Measurements from ENCODE around the gene ULK4. TPM values are rescaled to one million over a fixed set of nuclear protein-coding genes. Genes with fewer than 3 reads are reported as not detected.

Gene ULK4
- total and polyA plus RNA-seq, 2 of the 8 experiments (the other 6 are each of a cell fraction or from before 2014, with no cell fraction given), result 3.0 to 10.8 TPM

DNA sequence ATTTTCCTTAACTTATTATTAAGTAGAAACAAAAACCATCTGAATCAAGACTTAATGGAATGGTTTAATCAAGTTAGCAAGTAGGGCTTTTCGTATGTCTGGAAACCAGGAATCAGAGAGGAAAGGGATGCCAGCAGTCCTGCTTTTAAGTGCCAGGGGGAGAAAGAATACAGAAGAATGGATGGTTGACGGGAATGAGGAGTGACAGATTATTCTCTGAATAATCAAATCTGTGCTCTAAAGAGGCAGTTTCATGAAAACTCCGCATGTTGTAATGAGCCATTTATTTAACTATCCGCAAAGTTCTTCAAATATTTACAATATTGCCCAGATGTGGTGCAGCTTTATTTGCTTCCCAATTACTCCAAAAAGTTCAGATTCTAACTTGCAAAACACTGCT lies 659.6 kb downstream of the ULK4 start:
- FAIRE-seq (no peak), DNase-seq (ENCODE audit: low read depth in 1 of 2, low spot score in 2 of 2) (no peak)
- Histone ChIP-seq H3K9ac (replicated peaks in 1 of 4; ENCODE audit: extremely low read depth in 1 of 4, low read depth in 3 of 4, low read length in 3 of 4) (no peak overlapping the region), H3K36me3 (ENCODE audit: control insufficient read depth in 2 of 4, insufficient read depth in 4 of 4, low read length in 3 of 4) (no peaks in the 10 kb centered on the region), H3K79me2 (ENCODE audit: control insufficient read depth in 1 of 2, insufficient read depth in 2 of 2, low read length in 2 of 2) (no peaks in the 10 kb centered on the region), H4K20me1 (replicated peaks in 1 of 2; ENCODE audit: control insufficient read depth in 1 of 2, insufficient read depth in 2 of 2, low read length in 2 of 2) (no peaks in the 10 kb centered on the region), H3K4ac (replicated peaks; ENCODE audit: insufficient read length, low read depth, low read length) (no peak overlapping the region), H3K18ac (ENCODE audit: extremely low read depth, low read length) (no peak overlapping the region), H3K4me3 (ENCODE audit: extremely low read depth in 1 of 4, insufficient read depth in 2 of 4, low read depth in 3 of 4, low read length in 4 of 4) (no peak overlapping the region), H3K27ac (ENCODE audit: low read depth, low read length) (no peak overlapping the region), H2BK15ac (ENCODE audit: low read length) (no peak overlapping the region), H3K4me1 (replicated peaks in 1 of 4; ENCODE audit: control insufficient read depth in 3 of 4, insufficient read depth in 4 of 4, low read length in 3 of 4) (no peaks in the 10 kb centered on the region), H3K27me3 (replicated peaks in 1 of 4; ENCODE audit: control insufficient read depth in 3 of 4, extremely low read depth in 1 of 4, insufficient read depth in 3 of 4, low read length in 3 of 4) (no peaks in the 10 kb centered on the region), H3K79me1 (ENCODE audit: low read depth, low read length) (no peaks in the 10 kb centered on the region), H3K23me2 (ENCODE audit: low read depth, low read length) (no peaks in the 10 kb centered on the region), H3K56ac (replicated peaks; ENCODE audit: insufficient read length, low read depth, low read length) (no peak overlapping the region), H3K4me2 (ENCODE audit: insufficient read depth in 1 of 2, low read depth in 2 of 2, low read length in 2 of 2) (no peak overlapping the region), H2BK5ac (ENCODE audit: low read depth, low read length) (no peak overlapping the region), H4K91ac (replicated peaks; ENCODE audit: insufficient read length, low read length) (no peak overlapping the region), H3K9me3 (ENCODE audit: insufficient read depth in 2 of 2, low read depth in 1 of 2, low read length in 1 of 2) (no peaks in the 10 kb centered on the region), H3K14ac (ENCODE audit: insufficient read length) (no peak overlapping the region), H2BK120ac (replicated peaks; ENCODE audit: low read depth, low read length) (no peak overlapping the region), H4K5ac (ENCODE audit: insufficient read length, low read depth, low read length) (no peak overlapping the region), H2BK12ac (ENCODE audit: low read depth, low read length) (no peak overlapping the region), H3K23ac (ENCODE audit: insufficient read length) (no peak overlapping the region), H2BK20ac (ENCODE audit: low read length) (no peak overlapping the region), H2AK5ac (ENCODE audit: low read depth, low read length) (no peak overlapping the region), H4K8ac (ENCODE audit: extremely low read depth, insufficient read depth, low read length) (no peak overlapping the region), H2AFZ (ENCODE audit: low read length) (no peak overlapping the region)
- 96% methylated on average over 4 of the region's 4 CpGs; no CpG with 5 or more reads in 1 of the 2 experiments for WGBS, 2 experiments (ENCODE audit: extremely low coverage in 1 of 2, insufficient coverage in 1 of 2, insufficient read length in 1 of 2, insufficient replicate concordance in 2 of 2, low coverage in 1 of 2, low lambda C conversion rate in 2 of 2, missing lambda C conversion rate in 1 of 2)
- ChIA-PET CTCF (ENCODE audit: partially characterized antibody) (no interaction called here), POLR2A (ENCODE audit: partially characterized antibody) (no interaction called here)
- TF ChIP-seq, protein P1, sequence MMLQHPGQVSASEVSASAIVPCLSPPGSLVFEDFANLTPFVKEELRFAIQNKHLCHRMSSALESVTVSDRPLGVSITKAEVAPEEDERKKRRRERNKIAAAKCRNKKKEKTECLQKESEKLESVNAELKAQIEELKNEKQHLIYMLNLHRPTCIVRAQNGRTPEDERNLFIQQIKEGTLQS (IDR thresholded peaks at IDR 0.05; ENCODE audit: insufficient read depth, low read depth, low read length), result no peak
- TF ChIP-seq JUND (IDR thresholded peaks at IDR 0.05; ENCODE audit: low read length) (no peak), SRF (IDR thresholded peaks at IDR 0.05; ENCODE audit: low read depth, low read length) (no peak)

All from H1 (cell line).